NB4 (cell line): ENCODE measurements around the gene MYLK.

Experiments used
- CTCF ChIP-seq: IDR thresholded peaks from one replicate; pipeline ENCODE4 v1.5.1; 2012; ENCODE audit warnings: low read depth, low read length
- MAX ChIP-seq: IDR thresholded peaks from 2 replicates; pipeline ENCODE4 v1.6.1; 2011; ENCODE audit warnings: low read depth, low read length
- MYC ChIP-seq: IDR thresholded peaks from 2 replicates; pipeline ENCODE4 v1.6.1; 2011; ENCODE audit warnings: low read depth, low read length
- POLR2A ChIP-seq: IDR thresholded peaks from 2 replicates; pipeline ENCODE4 v1.6.1; 2011; ENCODE audit warnings: mild to moderate bottlenecking; ENCODE audit not compliant: insufficient read length; ENCODE audit errors: extremely low read depth

- no peak for TF ChIP-seq CTCF
- no peak for TF ChIP-seq MYC
- no peak for TF ChIP-seq POLR2A
- TF ChIP-seq MAX, result no peak
Measured at GRCh38 chr3:123843668-123844067, 40.5 kb downstream of the MYLK start.
